SKM-1 treated with dmso at 0.1 percent for 144 hours (cell line): ENCODE measurements around the gene ARSB.
"Not testable (repeated sequence)": the region's sequence is repeated elsewhere in the genome, so short reads cannot be mapped to it uniquely, and the experiment has no call there.

ENCODE experiments used
- DNase-seq: peaks from one replicate; lab custom pipeline; 2025; ENCODE audit not compliant: unreplicated experiment; lab: John Stamatoyannopoulos, UW

The ARSB gene

DNA sequence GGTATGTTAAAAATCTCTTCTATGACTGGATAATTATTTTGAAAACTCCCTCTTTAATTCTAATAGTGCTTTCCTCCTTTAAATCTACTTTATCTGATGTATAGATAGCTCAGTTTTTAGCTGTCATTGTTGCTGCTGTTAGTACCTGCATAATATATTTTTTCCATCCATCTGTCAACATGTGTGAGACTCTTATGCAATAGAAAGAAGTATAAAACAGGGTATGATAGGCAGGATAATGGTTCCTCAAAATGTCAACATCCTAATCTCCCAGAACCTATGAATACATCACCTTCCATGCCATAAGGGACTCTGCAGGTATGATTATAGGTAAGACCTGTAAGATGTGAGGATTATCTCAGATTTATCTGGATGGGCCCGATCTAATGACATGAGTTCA is 199.7 kb downstream of the ARSB start:
- no peak for DNase-seq

DNA sequence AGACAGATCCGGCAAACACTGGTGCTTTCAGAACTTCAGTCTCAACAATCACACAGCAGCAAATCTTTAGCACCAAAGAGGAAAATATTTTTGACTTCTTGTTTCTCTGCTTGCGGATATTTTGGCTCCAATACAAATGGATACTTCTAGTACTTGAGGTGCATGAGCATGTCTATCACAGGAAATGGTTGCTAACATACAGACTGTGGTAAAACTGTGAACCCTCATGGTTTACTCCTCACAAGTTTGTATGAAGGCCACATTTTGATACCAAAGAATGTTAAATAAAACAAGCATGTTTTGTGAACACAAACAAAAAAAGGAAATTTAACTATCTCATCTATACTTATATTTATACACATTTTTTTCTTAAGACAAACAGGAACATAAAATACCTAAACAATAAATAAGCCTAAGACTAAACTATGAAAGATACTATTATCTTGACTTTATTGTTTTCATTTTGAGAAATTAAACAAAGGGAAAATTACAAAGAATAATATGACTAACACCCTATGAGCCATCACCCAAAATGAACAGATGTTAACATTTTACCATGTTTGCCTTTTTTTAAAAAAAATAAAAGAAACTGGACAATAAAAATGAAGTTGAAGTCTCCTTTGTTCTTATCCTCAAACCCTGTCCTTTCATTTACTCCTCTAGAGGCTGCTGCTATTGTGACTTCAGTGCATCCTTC is 201.5 kb downstream of the ARSB start:
- no peak for DNase-seq

DNA sequence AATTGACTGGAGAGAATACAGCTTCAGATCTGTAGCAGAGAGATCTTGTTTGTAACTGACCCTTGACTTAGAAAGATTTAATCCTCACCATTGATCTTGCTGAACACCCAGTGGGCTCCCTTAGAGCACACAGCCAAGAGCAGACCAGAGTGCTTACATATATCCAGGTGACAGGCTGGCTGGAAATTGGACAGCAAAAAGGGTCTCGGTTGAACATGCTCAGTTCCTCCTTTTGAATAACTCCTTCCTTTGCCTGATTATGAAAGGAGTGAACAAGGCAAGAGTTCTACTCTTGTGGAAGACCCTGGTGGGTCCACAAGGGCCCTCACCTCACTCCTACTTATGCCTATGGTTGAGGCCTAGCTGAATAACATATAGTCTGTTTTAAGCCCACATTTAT is 202.4 kb downstream of the ARSB start:
- DNase-seq: no peak

DNA sequence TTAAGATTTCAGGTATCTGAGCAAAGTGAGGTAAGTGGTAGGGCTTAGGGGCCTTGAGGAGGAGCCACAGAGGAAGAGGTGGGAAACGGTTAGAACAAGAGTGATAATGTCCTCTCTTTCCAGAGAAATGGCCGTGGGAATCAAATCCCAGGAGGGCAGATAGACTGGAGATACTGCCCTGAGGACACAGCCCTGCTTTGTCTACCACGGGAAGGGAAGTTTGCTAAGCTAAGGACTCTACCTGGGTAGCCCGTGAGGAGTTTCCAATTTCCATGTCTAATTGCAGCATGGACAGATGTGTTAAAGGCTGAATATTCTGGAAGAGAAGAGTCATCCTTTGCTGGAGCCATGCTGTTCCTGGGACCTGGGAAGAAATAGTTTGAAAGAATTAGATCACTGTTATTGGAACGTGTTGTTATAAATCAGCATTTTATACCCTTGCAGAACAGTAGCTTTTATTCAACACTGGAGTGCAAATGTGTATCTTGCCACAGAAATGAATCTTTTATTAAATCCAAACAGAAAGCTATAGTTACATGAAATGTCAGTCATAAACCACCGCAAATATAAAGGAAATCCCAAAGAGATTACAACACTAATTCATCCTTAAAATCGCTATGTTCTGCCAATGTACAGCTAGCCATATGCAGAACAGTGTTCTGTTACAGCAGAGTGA is 203.4 kb downstream of the ARSB start:
- no peak for DNase-seq

DNA sequence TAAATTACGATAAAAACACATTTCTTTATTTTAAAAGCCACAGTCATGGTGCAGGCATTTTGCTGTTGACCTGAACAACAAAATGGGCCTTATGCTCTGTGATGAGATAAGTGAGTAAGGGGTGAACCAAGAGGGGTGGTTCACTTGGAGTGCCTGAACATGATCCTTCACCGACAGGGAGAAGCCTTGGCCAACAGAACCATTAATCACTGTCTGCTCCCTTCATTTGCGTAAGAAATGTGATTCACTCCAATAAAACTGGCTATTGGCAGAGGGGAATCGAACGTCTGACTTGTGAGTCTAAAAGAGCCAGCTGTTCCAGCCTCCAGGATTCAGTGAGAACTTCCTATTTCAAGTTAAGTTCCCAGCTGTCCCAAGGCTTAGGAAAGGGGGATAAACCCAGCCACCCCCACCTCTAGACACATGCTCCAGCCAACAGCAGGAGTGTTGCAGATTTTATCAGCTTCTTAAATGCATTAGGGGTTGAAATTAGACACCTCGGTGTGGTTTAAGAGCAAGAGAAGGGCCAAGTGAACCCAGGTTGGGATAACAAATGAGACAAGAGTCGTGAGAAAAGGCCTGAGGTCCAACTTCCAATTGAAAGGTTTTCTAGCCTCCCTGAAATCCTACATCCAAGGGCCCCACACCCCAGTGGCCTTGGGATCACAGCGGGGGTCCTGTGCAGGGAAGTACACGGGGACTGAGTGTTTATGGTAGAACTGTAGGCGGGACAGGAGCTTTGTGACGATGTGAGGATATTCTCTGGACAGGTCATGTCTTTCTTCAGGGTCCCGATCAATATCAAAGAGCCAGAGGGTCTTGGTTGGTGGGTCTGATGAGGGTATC is 205.1 kb downstream of the ARSB start:
- no peak for DNase-seq

DNA sequence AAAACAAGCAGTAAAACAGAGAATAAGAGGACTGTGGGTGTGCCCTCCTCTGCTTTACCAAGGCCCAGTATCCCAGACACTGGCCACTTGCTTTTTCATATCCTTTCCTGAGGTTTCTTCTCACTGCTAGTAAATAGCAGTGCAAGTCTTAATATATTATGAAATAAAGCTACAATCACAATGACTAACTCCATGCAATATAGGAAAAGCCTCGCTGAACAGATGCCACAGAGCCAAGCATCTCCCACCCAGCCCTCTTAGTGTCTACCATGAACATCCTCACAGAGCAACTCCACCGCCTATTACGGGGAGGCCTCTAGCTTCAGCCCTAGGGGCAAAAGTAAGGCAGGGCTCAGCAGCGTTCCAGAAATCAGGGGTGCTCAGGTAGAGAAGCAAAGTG is 205.8 kb downstream of the ARSB start:
- no peak for DNase-seq

DNA sequence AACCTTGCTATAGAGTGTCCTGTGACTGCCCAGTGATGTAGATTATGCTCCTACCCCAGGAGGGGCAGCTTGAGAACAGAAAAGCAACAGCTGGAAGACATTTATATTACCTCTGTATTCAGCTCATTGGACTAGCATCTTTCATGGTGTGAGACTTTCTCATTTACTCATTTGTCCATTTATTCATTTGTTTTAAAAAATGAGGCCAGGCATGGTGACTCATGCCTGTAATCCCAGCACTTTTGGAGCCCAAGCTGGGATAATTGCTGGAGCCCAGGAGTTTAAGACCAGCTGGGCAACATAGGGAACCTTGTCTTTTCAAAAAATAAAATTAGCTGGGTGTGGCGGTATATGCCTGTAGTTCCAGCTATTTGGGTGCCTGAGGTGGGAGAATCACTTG is 206.6 kb downstream of the ARSB start:
- DNase-seq: no peak

DNA sequence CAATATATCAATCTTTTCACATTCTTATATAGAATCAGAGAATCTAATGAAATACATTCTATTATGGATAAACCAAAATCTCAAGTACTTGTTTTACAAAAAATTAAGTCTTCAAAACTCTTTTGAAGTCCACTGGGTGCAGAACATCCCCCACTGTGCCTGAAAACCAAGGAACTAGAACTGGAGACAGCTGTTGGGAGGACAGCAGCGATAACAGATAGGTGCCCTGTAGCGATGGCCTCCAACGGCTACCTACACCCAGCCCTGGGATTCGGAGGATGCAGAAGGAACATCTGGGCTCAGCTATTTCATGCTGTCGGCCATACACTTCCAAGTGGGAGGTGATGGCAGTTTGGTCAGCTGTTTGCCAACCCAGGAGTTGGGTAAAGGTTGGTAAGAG is 207.2 kb downstream of the ARSB start:
- no peak for DNase-seq

DNA sequence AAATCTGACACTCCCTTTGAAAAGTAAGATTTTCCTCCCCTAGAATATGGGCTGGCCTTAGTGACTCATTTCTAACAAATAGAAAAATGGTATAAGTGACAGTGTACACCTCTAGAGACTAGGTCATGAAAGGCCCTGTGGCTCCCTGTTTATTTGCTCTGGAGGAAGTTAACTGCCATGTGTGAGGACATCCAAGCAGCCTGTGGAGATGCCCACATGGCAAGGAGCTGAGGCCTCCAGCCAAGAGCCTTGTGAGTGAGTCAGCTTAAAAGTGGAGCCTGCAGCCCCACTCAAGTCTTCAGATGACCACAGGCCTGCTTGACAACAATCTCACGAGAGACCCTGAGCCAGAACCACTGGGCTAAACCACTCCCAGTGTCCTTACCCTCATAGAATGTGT is 208.5 kb downstream of the ARSB start:
- DNase-seq: no peak

DNA sequence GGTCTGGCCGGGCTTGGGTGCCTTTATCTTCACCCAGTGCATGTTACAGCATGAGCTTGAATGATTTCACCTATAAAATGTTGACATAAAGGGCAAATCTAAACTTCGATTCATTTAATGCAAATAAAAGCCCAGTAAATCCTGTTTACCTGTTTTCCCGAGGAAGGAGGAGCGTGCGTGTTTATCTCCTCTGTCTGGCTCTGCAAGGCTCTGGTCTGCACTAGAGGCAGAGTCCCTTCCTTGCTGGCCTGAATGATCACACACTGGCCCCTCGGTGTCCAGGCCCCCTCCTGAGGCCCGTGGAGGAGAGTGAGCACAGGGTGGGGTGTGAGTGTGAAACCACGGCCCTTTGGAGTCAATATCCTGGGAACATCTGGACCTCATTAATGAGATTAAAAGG is 211.5 kb downstream of the ARSB start:
- DNase-seq: no peak

DNA sequence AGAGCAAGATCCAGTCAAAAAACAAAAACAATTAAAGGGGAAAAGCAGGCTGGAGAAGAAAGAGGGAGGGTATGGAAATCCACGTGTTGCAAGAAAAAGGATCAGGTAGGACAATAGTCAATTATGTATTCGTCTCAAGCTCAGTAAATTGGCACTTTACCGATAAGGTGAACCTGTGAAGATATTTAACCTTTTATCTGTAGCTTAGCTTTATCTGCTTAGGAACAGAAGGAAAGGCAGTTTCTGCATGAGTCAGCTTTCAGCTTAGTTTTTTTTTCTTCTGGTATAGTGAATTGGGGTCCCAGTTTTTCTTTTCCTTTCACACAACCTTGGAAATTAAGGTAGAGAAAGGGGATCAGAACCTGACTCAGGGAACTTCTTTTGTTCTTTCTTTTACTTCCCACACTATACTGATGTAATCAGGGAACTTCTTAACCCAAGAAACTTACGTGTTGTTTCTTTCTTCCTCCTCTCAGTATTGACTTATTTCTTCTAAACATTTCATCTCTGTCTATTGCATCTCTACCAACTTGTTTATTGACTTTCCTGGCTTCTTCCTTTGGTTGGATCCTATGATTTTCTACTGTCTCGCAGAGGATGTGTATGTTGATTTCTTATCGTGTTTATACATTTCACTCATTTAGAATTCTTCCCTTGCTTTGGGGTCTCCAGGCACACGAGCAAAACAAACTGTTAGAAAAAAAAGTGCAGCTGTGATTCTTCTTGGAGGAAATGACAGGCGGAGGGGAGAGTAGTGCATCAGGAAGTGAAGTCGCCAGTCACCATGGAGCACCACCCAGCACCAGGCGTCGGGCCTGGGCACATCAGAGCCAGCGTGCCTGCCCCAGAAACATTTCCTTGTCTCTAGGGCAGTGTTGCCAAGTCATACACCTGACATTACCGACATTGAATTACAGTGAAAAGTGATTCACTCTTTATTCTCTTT is 213.6 kb downstream of the ARSB start:
- DNase-seq: no peak

DNA sequence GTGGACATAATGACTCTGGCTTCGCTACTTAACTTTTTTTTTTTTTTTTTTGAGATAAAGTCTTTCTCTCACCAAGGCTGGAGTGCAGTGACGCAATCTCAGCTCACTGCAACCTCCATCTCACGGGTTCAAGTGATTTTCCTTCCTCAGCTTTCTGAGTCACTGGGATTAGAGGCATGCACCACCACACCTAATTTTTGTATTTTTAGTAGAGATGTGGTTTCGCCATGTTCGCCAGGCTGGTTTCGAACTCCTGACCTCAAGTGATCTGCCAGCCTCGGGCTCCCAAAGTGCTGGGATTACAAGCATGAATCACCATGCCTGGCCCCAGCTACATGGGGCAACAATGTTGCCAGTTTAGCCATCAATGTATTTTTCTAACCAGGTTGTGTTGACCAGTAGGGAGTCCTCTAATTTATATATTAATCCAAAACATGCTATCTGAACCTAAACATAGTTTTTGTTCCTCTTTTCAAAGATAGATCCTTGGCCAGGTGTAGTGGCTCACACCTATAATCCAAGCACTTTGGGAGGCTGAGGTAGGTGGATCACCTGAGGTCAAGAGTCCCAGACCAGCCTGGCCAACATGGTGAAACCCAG is 216.2 kb downstream of the ARSB start:
- DNase-seq: no peak

DNA sequence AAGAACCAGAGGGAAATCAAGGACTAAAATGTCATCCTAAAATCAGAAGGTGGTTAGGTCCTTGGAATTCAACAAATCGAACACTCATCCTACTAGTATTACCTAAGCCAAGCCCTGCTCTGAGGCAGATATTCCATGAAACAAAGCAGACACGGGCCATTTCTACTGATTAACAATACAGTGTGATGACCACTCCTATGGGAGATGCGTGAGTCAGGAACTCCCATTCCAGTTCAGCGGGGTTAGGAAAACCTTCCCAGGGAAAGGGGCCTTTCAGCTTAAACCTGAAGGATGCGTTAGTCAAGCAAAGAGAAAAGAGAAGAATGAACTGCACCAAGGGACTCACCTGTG is 218.7 kb downstream of the ARSB start:
- no peak for DNase-seq

DNA sequence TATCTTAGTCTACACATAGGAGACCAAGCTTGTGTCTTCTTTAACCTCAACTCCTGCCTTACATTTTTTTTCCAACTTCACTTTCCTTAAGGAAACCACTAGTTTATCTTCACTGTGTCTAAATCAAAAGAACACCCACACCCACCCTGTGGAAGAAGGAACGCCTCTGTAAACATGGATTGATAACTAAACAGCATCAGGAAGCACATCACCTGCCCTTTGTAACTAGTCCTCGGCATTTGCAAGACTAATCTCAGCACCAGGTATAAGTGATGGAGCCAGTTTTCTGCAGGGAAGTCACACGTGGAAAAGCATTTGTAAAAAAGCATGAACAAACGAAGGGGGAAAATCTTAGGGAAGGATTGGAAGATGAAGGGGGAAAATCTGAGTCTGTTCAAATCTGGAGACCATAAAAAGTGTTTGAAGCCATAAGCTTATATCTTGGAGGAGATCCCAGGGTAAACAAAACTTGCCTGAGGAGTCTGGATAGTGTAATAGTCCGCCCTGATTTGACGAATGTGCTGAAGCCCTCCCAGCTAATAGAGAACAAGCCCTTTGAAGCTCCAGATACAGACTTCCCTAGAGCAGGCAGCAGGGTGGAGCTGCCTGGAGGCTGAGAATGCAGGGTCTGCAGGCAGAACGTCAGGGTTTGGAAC is 219.2 kb downstream of the ARSB start:
- no peak for DNase-seq

DNA sequence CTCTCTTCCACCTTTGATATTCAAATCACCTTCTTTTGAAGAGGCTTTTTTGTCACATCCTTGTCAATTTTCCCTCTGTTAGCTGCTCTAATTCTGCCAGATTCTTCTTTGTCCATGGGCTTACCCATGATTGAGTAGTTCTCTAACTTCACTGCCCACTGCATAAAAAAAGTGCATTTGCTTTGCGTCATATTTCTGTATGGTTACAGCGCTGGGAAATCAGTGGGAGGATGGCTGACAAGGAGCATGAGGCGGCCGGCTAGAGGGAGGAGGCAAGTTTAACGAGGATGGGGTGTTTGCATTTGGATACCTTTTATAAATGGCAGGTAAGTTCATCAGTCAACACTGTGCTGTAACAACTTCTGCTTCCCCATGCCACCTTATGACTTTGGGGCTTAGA is 220.0 kb downstream of the ARSB start:
- DNase-seq: no peak

DNA sequence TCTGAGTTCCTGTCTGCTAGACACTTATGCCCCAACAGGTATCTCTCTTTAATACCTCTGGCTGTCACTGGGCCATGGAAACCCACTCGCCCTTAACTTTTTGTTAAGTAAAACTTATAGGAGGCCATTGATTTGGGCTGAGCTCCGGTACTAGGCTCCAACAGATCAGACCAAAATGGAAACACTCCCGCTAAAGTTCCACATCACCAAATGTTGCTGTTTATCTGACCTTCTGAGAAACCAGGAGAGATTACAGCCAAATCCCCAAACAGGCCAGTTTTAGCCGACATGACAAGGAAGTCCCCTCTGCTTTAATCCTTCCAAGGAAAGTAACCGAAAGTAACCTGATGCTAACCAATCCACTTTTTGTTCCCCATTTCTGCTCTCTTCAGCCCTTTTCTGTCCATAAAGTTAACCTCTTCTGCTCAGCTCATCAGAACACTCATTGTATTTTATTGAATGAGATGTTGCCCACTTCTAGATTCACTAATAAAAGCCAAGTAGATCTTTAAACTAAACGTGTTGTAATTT is 221.4 kb downstream of the ARSB start:
- DNase-seq: no peak

DNA sequence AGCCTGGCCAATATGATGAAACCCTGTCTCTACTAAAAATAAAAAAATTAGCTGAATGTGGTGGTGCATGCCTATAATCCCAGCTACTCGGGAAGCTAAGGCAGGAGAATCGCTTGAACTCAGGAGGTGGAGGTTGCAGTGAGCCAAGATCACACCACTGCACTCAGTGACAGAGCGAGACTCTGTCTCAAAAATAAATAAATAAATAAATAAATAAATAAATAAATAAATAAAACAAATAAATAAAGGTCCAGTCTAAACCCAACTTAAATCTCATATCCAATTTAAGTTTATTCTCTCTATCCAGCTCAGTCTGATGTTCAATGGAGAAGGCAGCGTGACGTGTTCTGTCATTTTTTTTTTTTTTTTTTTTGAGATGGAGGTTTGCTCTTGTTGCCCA is 222.4 kb downstream of the ARSB start:
- not testable (repeated sequence) for DNase-seq

DNA sequence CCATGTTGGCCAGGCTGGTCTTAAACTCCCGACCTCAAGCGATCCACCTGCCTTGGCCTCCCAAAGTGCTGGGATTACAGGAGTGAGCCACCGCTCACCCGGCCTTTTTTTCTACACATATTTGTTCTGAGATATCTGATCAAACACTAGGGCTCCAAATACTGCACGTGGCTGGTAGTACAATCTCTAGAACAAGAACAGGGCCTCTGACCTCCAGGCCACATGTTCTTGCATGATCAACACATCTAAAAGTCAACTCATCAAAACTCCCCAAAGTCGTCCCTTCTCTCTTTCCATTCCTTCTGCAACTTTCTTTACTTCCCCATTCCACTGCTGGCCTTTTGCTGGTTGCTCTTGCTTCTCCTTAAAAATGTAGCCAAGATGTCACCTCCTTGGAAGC is 223.3 kb downstream of the ARSB start:
- DNase-seq: peak; percentile 5

DNA sequence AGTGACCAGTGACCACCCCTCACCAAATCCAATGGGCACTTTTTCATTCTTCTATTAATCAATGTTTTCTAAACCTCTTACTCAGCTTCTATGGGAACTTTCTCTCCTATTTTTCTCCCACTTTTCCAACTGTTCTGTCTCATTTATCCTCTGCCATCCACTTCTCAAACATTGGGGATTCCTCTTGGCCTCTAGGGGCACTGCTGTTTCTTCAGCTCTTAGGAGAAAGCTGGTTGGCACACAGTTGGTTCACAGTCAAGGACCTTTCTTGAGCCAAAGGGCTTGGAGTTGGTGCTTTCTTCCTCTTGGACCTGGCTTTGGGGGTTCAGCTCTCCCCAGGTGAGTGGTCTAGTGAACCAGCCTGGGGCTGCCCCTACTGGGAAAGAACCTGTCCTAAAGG is 224.3 kb downstream of the ARSB start:
- DNase-seq: no peak

DNA sequence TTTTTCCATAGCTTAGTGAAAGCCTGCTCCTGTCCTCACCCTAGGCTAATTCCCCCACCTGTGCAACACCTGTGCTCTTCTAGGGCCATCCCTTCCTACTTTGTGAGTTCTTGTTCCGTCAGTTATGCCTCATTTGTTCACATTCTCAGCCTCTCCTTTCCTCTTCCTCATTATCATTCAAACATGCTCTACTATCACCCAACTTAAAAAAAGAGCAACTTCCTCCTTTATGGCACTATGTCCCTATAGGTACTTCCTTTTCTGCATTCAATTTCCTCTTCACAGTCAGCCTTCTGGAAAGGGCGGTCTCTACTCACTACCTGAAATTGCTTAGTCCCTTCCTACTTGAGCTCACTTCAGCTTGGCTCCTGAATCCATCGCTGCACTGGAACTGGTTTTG is 224.7 kb downstream of the ARSB start:
- DNase-seq: peak; percentile 97
